Uterus (tissue), 2 donors: ENCODE measurements around the gene C1orf141.
"Not testable (repeated sequence)": the region's sequence is repeated elsewhere in the genome, so short reads cannot be mapped to it uniquely, and the experiment has no call there.

Experiments used
- POLR2A ChIP-seq, 2 donors: fragments of 450-650 bp; IDR thresholded peaks; one replicate each; pipeline ENCODE4 v1.6.1; 2016; ENCODE audit warnings: antibody characterized with exemption in 2 of 2, mild to moderate bottlenecking in 1 of 2, moderate library complexity in 1 of 2
- TF ChIP-seq, protein P1 (sequence below), 4 experiments: fragments of 200-600 bp in 2 of 4; fragments of 450-650 bp in 2 of 4; sonication (generic) in 2 of 4; IDR thresholded peaks; one replicate each; pipeline ENCODE4 v1.5.1; 2016 to 2019; ENCODE audit warnings: antibody characterized with exemption in 4 of 4, mild to moderate bottlenecking in 2 of 4, moderate library complexity in 1 of 4

DNA sequence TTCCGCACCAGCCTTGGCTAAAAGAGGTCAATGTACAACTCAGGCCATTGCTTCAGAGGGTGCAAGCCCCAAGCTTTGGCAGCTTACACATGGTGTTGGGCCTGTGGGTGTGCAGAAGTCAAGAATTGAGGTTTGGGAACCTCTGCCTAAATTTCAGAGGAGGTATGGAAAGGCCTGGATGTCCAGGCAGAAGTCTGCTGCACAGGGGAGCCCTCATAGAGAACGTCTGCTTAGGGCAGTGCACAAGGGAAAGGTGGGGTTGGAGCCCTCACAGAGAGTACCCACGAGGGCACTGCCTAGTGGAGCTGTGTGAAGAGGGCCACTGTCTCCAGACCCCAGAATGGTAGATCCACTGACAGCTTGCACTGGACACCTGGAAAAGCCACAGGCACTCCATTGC lies 67.1 kb downstream of the C1orf141 start:
- TF ChIP-seq, protein P1, sequence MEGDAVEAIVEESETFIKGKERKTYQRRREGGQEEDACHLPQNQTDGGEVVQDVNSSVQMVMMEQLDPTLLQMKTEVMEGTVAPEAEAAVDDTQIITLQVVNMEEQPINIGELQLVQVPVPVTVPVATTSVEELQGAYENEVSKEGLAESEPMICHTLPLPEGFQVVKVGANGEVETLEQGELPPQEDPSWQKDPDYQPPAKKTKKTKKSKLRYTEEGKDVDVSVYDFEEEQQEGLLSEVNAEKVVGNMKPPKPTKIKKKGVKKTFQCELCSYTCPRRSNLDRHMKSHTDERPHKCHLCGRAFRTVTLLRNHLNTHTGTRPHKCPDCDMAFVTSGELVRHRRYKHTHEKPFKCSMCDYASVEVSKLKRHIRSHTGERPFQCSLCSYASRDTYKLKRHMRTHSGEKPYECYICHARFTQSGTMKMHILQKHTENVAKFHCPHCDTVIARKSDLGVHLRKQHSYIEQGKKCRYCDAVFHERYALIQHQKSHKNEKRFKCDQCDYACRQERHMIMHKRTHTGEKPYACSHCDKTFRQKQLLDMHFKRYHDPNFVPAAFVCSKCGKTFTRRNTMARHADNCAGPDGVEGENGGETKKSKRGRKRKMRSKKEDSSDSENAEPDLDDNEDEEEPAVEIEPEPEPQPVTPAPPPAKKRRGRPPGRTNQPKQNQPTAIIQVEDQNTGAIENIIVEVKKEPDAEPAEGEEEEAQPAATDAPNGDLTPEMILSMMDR (IDR thresholded peaks at IDR 0.05), result not testable (repeated sequence)
- not testable (repeated sequence) for TF ChIP-seq POLR2A (IDR thresholded peaks at IDR 0.05)
